ENCODE data around the gene SARNP. TPM values are rescaled to one million over a fixed set of nuclear protein-coding genes. Genes with fewer than 3 reads are reported as not detected.
"Not testable (repeated sequence)": the region's sequence is repeated elsewhere in the genome, so short reads cannot be mapped to it uniquely, and the experiment has no call there.

Gene SARNP
- total RNA-seq, 1 donor, result 53.6 TPM

DNA sequence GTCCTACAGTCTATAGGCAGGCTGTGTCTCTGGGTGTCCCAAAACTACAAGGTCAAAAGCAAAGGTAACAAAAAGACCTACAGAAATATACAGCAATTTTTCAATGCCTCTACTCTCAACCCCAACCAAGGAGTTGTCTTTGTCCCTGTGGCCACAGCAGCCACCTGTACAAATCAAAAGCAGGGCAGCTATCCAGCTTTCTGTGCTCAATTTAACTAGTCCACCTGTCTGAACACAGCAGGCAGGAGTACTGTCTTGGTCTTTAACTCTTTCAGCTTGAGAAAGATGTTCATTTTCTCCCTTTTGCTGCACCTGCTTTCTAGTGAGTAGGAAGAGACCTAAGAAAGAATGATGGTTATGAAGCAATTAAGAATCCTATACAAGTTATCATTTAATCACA lies 54.9 kb downstream of the SARNP start:
- Histone ChIP-seq H3K27me3 (ENCODE audit: insufficient read depth, low read length) (no peaks in the 10 kb centered on the region), H3K79me2 (ENCODE audit: insufficient read depth, low read length) (peaks cover 15% of the 10 kb centered on the region), H3K4me1 (ENCODE audit: insufficient read depth, low read length) (no peaks in the 10 kb centered on the region), H3K27ac (ENCODE audit: low read depth, low read length) (no peak overlapping the region), H4K20me1 (ENCODE audit: insufficient read depth, low read length) (peaks cover 2% of the 10 kb centered on the region), H3K9me3 (ENCODE audit: low read depth, low read length) (no peaks in the 10 kb centered on the region), H3K4me3 (ENCODE audit: insufficient read depth, low read length) (no peak overlapping the region), H3K36me3 (ENCODE audit: insufficient read depth, low read length) (peaks cover 45% of the 10 kb centered on the region), H3K4me2 (ENCODE audit: insufficient read depth, low read length) (no peak overlapping the region), H2AFZ (ENCODE audit: low read length) (no peak overlapping the region)
- DNase-seq (ENCODE audit: insufficient read length, low spot score, missing footprints), result no peak
- TF ChIP-seq, protein P1, sequence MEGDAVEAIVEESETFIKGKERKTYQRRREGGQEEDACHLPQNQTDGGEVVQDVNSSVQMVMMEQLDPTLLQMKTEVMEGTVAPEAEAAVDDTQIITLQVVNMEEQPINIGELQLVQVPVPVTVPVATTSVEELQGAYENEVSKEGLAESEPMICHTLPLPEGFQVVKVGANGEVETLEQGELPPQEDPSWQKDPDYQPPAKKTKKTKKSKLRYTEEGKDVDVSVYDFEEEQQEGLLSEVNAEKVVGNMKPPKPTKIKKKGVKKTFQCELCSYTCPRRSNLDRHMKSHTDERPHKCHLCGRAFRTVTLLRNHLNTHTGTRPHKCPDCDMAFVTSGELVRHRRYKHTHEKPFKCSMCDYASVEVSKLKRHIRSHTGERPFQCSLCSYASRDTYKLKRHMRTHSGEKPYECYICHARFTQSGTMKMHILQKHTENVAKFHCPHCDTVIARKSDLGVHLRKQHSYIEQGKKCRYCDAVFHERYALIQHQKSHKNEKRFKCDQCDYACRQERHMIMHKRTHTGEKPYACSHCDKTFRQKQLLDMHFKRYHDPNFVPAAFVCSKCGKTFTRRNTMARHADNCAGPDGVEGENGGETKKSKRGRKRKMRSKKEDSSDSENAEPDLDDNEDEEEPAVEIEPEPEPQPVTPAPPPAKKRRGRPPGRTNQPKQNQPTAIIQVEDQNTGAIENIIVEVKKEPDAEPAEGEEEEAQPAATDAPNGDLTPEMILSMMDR (IDR thresholded peaks at IDR 0.05; ENCODE audit: extremely low read depth, low read depth, low read length), result no peak

DNA sequence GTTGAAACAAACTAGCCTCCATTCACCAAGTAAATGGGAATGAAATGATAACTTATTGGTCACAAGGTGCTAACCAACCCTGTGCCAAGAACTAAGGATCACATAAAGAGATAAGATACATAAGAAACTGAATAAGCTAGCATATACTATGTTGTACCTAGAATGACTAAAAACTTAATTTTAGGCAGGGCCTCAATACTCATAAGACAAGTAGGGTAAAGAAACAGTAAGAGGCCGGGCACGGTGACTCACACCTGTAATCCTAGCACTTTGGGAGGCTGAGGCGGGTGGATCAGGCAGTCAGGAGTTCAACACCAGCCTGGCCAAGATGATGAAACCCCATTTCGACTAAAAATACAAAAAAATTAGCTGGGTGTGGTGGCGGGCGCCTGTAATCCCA lies 56.9 kb downstream of the SARNP start:
- Histone ChIP-seq H3K36me3 (ENCODE audit: insufficient read depth, low read length) (peaks cover 51% of the 10 kb centered on the region), H3K4me3 (ENCODE audit: insufficient read depth, low read length) (no peak overlapping the region), H4K20me1 (ENCODE audit: insufficient read depth, low read length) (peaks cover 2% of the 10 kb centered on the region), H3K4me2 (ENCODE audit: insufficient read depth, low read length) (no peak overlapping the region), H2AFZ (ENCODE audit: low read length) (no peak overlapping the region), H3K27me3 (ENCODE audit: insufficient read depth, low read length) (no peaks in the 10 kb centered on the region), H3K9me3 (ENCODE audit: low read depth, low read length) (no peaks in the 10 kb centered on the region), H3K79me2 (ENCODE audit: insufficient read depth, low read length) (peaks cover 6% of the 10 kb centered on the region), H3K27ac (ENCODE audit: low read depth, low read length) (no peak overlapping the region), H3K4me1 (ENCODE audit: insufficient read depth, low read length) (no peaks in the 10 kb centered on the region)
- DNase-seq (ENCODE audit: insufficient read length, low spot score, missing footprints), result no peak
- TF ChIP-seq, protein P1 (IDR thresholded peaks at IDR 0.05; ENCODE audit: extremely low read depth, low read depth, low read length), result no peak

DNA sequence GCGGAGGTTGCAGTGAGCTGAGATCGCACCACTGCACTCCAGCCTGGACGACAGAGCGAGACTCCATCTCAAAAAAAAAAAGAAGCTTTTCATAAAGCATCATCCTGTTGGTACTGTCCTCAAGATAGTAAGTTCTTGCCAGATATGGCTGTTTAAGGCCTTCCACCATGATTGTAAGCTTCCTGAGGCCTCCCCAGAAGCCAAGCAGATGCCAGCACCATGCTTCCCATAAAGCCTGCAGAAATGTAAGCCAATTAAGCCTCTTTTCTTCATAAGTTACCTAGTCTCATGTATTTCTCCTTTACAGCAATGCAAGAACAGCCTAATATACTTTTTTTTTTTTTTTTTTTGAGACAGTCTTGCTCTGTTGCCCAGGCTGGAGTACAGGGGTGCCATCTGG lies 58.9 kb downstream of the SARNP start:
- H2AFZ ChIP-seq (ENCODE audit: low read length); H3K79me2 ChIP-seq (ENCODE audit: insufficient read depth, low read length); H3K4me3 ChIP-seq (ENCODE audit: insufficient read depth, low read length); DNase-seq (ENCODE audit: insufficient read length, low spot score, missing footprints); H4K20me1 ChIP-seq (ENCODE audit: insufficient read depth, low read length); H3K4me1 ChIP-seq (ENCODE audit: insufficient read depth, low read length); H3K27me3 ChIP-seq (ENCODE audit: insufficient read depth, low read length); H3K9me3 ChIP-seq (ENCODE audit: low read depth, low read length); H3K27ac ChIP-seq (ENCODE audit: low read depth, low read length); H3K4me2 ChIP-seq (ENCODE audit: insufficient read depth, low read length): not testable (repeated sequence)
- H3K36me3 ChIP-seq (ENCODE audit: insufficient read depth, low read length), result peaks cover 69% of the 10 kb centered on the region

DNA sequence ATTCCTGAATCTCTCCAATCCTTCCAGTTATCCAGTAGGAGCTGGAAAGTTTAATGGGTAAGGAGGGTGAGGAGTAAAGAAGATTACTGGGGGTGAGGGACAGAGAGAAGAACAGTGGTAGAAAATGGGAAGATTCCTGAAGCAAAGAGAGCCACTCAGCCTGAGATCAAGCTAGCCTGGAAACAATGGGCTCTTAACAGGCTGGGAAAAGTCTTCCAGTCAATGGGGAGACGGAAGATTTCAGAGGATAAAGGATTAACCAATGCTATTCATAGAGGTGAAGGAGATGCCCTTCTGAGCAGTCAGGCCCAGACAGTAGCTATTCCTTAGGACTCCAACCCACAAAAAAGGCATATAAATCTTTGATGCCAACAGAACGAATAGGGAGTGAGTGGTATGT lies 59.8 kb downstream of the SARNP start:
- no peak overlapping the region for H3K27ac ChIP-seq (ENCODE audit: low read depth, low read length)
- TF ChIP-seq, protein P1 (IDR thresholded peaks at IDR 0.05; ENCODE audit: extremely low read depth, low read depth, low read length), result no peak
- H3K36me3 ChIP-seq (ENCODE audit: insufficient read depth, low read length), result peaks cover 71% of the 10 kb centered on the region

More for the DNA sequence above, 59.8 kb downstream of the SARNP start:
- no peak overlapping the region for H3K4me3 ChIP-seq (ENCODE audit: insufficient read depth, low read length)
- H4K20me1 ChIP-seq (ENCODE audit: insufficient read depth, low read length), result no peaks in the 10 kb centered on the region
- no peaks in the 10 kb centered on the region for H3K9me3 ChIP-seq (ENCODE audit: low read depth, low read length)
- no peaks in the 10 kb centered on the region for H3K4me1 ChIP-seq (ENCODE audit: insufficient read depth, low read length)
- no peak overlapping the region for H3K4me2 ChIP-seq (ENCODE audit: insufficient read depth, low read length)
- no peaks in the 10 kb centered on the region for H3K27me3 ChIP-seq (ENCODE audit: insufficient read depth, low read length)
- H3K79me2 ChIP-seq (ENCODE audit: insufficient read depth, low read length), result no peaks in the 10 kb centered on the region
- no peak for DNase-seq (ENCODE audit: insufficient read length, low spot score, missing footprints)
- no peak overlapping the region for H2AFZ ChIP-seq (ENCODE audit: low read length)
